Hypothalamus (tissue), 51 donors: ENCODE measurements around the gene PFDN4.
A peak's percentile ranks its signal among the peaks of the same experiment; 100 is the strongest.

ENCODE experiments used
- DNase-seq, 51 donors: peaks; one replicate each; lab custom pipeline; 2025; lab: John Stamatoyannopoulos, UW

PFDN4 gene

GRCh38 chr20:54199283-54199682 is 8.6 kb upstream of the PFDN4 start:
- DNase-seq = no peak

- peak in 45 of 51 donors; percentile 5 to 85 (median 42) for DNase-seq
These were observed 8.1 kb upstream of the PFDN4 start for GRCh38 chr20:54199721-54200176.

GRCh38 chr20:54200487-54201267 is 7.2 kb upstream of the PFDN4 start:
- DNase-seq = no peak

DNA sequence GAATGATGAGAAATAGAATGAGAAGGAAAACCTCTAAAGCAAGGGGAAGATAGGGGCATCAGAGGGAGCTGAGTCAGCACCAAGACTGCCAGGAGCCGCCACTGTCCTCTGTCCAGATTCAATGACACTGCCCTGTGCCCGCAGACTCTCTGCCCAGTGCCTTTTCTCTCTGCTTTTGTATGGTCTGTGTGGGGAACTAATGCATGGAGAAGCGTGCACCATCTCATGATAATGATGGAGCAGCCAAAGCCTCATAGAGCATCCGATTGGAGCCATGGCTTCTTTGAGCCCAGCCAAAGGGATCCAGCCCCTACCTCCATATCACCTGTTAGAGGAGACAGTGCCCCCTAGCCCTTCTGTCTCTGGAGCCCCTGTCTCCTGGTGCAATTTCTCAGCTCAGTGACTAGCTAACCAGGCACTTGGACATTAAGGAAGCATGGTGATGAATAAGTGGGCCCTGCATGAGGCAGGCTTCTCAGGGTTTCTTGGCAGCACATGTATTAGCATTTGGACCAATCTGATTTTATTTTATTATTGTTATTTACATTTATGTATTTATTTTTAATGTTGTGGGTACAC is 6.5 kb upstream of the PFDN4 start:
- DNase-seq = no peak

- DNase-seq = no peak
These were observed 4.6 kb upstream of the PFDN4 start for GRCh38 chr20:54203281-54203680.

GRCh38 chr20:54204063-54204462 is 3.8 kb upstream of the PFDN4 start:
- no peak for DNase-seq

- no peak for DNase-seq
These were observed 3.4 kb upstream of the PFDN4 start for GRCh38 chr20:54204481-54204880.

- DNase-seq = no peak
These were observed 2.4 kb upstream of the PFDN4 start for GRCh38 chr20:54205450-54205849.

DNA sequence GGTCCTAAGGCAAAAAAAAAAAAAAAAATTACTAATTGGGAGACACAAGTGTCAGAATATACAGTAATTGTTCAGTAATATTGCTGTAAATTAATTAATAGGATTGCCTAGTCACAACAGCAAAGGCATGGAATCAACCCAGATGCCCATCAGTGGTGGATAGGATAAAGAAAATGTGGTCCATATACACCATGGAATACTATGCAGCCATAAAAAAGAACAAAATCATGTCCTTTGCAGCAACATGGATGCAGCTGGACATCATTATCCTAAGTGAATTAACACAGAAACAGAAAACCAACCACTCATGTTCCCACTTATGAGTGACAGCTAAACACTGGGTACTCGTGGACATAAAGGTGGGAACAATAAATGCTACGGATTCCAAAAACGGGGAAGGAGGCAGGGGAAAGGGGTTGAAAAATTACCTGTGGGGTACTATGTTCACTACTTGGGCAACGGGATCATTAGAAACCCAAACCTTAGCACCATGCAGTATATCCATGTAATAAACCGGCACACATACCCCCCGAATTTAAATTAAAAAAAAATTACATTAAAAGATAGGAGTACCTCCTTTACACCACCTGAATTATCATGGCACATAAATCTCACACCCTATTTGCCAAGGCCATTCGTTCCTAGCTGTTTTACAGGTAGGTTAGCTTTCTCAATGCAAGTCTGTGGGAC is 689 bp upstream of the PFDN4 start:
- DNase-seq = no peak

DNA sequence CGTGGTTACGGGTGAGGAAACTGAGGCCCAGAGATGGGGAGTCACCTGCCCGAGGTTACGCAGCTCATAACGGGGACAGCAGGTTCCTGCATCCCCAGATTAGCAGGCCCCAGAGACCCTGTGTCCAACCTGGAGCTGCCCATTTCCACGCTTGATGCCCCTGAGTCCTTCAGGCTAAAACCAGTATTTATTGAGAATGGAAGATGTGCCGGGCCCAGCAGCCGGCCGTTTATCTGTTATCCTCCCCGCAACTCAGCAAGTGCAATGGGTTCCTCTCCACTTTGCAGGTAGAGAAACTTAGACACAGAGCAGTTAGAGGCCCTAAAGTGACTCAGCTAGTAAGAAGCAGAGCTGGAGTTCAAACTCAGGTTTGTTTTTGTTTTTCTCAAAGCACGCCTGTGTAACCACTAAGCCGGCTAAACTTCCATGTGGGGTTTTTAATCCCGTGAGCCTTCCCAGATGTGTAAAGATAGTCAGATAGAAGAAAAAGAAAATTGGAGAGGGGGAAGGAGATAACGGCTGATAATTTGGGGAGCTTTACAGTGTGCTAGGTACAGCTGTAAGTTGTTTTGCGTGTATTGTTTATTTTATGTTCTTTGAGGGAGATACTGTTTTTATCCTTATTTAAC is 775 bp downstream of the PFDN4 start:
- peak in 3 of 51 donors; percentile 53 to 73 (median 61) for DNase-seq

DNA sequence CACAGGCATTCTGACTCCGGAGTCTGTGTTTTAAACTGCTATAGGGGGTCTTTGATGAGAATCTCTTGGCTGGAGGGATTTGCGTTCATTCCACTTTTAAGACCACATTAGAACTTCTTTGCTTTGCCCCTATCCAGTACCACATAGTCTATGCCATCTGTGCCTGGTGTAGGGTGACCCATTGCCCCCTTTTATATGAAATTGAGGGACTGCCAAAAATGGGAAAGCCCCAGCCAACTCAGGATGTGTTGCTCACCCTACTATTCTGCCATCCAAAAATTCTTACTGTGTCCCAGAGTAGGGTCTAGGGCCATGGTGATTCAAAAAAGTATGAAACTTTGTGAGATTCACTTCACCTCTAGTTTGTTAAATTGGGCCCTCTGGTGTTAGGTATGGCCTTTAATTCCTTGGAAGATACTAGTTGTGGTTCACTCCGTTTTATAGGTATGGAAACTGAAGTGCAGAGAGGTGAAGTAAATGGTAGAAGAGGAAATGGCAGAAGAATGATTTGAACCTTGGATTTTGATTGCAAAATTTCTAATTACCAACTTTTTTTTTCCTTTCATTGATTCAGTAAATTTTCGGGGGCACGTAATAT is 1.4 kb downstream of the PFDN4 start:
- DNase-seq = no peak

GRCh38 chr20:54212226-54212625 is 4.3 kb downstream of the PFDN4 start:
- no peak for DNase-seq

DNA sequence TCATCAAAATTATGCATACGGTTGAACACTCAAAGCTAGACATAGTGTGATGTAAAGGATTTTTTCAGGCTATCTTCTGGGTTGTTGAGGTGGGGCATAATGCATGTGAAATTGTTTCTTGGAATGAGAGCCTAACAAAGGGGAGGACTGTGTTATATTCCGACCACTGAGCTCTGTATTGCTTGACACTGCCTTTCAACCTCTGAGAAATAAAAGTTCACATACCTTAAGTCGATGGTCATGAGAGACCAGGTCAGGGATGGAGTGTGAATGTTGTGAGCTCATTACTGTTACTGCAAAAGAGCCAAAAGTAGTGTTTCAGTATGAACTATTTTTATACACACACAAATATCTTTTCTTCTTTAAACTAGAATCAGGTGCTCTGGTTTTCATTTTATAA is 5.0 kb downstream of the PFDN4 start:
- no peak for DNase-seq

GRCh38 chr20:54214566-54214965 is 6.7 kb downstream of the PFDN4 start:
- DNase-seq = no peak

- no peak for DNase-seq
These were observed 7.4 kb downstream of the PFDN4 start for GRCh38 chr20:54215157-54215789.

GRCh38 chr20:54217762-54218161 is 9.9 kb downstream of the PFDN4 start:
- DNase-seq = no peak

DNA sequence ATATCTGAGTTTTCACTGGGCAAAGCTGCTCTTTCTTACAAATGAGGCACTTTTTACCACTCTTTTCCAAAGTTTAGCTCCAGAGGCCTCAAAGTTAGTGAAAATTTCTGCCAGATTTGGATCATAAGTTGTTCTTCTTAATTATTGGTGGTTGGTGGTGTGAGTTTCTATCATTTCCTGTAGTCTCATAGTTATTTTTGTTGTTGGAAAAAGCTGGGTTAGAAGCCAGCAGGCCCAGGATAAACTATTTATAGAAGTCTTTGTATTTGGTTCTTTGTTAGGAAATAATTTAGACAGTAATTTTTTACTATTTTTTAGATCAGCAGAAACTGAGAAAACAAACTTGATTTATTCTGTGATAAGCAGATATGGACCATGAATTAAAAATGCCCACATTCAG is 10.6 kb downstream of the PFDN4 start:
- no peak for DNase-seq

DNA sequence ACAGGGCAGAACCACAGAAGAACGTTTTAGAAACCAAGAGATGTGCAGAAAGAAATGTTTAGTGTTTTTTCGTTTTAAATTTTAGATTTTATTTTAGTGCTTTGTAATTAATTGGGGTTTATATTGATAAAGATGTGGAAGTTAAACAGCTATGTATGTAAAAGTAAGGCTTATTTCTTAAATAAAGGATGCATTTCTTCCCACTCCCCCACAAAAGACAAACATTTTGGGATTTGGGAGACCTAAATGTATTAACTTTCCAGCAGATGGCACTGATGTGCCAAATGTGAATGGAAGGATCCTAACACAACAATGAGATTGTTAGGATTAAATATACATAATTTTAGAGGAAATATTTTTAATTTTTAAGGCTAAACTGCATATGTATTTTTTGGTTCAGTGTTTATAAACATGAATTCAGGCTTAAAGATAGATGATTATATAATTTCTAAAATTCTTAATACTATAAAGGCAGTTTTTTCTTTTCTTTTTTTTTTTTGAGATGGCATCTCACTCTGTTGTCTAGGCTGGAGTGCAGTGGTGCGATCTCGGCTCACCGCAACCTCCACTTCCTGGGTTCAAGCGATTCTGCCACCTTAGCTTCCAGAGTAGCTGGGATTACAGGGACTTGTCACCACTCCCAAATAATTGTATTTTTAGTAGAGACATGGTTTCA is 12.0 kb downstream of the PFDN4 start:
- DNase-seq = no peak

- no peak for DNase-seq
These were observed 12.8 kb downstream of the PFDN4 start for GRCh38 chr20:54220722-54221121.

DNA sequence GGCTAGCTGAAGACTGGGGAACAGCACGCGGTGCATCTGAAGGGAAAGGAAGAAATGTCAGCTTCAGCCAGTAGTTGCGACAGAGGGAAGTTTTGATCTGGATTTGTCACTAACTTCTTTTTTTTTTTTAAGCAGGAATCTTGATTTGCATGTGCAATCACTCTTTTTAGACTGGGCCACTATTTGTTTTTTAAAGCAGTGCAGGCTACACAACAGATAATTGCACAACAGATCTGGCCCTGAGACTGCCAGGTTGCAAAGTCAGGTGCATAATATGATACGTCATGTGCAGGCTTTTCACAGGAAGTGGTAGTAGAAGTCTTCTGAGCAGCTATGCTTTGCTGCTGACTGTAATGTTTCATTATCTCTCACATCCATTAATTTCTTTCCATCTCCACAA is 13.5 kb downstream of the PFDN4 start:
- DNase-seq = no peak
